Erythroblast (primary cell): ENCODE data around the gene BABAM2.

Experiments
- GATA1 ChIP-seq: IDR thresholded peaks from 2 replicates; pipeline ENCODE4 v1.6.1; 2011; ENCODE audit warnings: low read depth, mild to moderate bottlenecking, control low read depth, low read length, moderate library complexity
- POLR2A ChIP-seq: IDR thresholded peaks from 2 replicates; pipeline ENCODE4 v1.6.1; 2011; ENCODE audit warnings: mild to moderate bottlenecking, low read length

DNA sequence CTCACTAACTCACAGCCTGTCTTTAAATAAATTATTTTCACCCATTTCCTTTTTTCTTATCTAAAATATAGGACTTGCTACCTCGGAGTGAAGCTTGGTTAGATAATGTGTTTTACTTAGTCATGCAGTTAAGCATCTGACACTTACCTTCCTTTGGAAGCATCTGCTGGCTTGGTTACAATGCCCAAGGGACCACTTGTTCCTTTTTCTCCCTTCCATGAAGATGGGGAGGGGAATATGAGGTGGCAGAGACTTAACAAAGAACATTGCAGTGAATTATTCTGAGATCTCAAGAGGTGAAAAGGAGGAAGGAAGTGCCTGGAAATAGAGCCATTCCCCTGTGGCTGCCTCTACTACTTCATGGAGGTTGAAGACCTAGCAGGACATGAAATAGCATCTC, 356.8 kb downstream of the BABAM2 start:
- TF ChIP-seq POLR2A (no peak), GATA1 (no peak)
